ENCODE data around the gene GOLGA7B.

Gene GOLGA7B

DNA sequence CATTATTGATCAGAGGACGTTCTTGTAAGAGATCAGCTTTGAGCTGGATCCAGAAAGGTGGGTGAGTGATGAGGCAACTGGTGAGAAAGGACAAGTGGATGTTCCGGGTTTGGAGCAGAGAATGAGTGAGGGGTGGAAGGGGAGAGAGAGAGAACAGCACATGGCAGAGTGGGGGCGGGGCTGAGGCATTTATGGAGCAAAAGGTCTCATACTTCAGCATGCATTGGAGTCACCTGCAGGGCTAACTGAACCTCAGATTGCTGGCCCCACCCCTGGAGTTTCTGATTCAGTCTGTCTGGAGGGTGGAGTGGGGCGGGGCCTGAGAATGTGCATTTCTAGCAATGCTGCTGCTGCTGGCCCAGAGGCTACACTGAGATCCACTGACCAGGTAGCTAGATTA is 71.2 kb downstream of the GOLGA7B start:
- no peak overlapping the region for H3K4me3 ChIP-seq (ENCODE audit: control insufficient read depth, low read depth, low read length)
- TF ChIP-seq, protein P1, sequence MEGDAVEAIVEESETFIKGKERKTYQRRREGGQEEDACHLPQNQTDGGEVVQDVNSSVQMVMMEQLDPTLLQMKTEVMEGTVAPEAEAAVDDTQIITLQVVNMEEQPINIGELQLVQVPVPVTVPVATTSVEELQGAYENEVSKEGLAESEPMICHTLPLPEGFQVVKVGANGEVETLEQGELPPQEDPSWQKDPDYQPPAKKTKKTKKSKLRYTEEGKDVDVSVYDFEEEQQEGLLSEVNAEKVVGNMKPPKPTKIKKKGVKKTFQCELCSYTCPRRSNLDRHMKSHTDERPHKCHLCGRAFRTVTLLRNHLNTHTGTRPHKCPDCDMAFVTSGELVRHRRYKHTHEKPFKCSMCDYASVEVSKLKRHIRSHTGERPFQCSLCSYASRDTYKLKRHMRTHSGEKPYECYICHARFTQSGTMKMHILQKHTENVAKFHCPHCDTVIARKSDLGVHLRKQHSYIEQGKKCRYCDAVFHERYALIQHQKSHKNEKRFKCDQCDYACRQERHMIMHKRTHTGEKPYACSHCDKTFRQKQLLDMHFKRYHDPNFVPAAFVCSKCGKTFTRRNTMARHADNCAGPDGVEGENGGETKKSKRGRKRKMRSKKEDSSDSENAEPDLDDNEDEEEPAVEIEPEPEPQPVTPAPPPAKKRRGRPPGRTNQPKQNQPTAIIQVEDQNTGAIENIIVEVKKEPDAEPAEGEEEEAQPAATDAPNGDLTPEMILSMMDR (IDR thresholded peaks at IDR 0.05; ENCODE audit: control insufficient read depth, insufficient read depth, low read depth, low read length, missing control alignments): no peak
- no peak for DNase-seq (ENCODE audit: low read depth)

All from AG09309 (cell line).